Right cardiac atrium (tissue), 5 donors: Measurements from ENCODE around the gene SF3A1. TPM values are rescaled to one million over a fixed set of nuclear protein-coding genes. Genes with fewer than 3 reads are reported as not detected.

Experiments used
- ATAC-seq, 2 donors: fragments of 200-7000 bp; cut with Tn5 transposase; one replicate each; pipeline versions ENCODE4 v1.8.0 to v1.9.1; 2020; ENCODE audit warnings: moderate library complexity in 2 of 2, mild to moderate bottlenecking in 1 of 2
- DNase-seq, 3 donors: peaks; one replicate each; pipeline ENCODE4 v3.0.0-alpha.2; 2020
- H3K27ac ChIP-seq: one replicate; pipeline ENCODE4 v1.5.1; 2013; ENCODE audit warnings: mild to moderate bottlenecking, low read length, control low read depth, moderate library complexity
- H3K27me3 ChIP-seq: one replicate; pipeline ENCODE4 v1.6.1; 2013; ENCODE audit not compliant: control insufficient read depth, insufficient read depth
- H3K4me1 ChIP-seq: one replicate; pipeline ENCODE4 v1.6.1; 2013; ENCODE audit warnings: low read length; ENCODE audit not compliant: control insufficient read depth, insufficient read depth
- H3K4me3 ChIP-seq: one replicate; pipeline ENCODE4 v1.5.1; 2013; ENCODE audit warnings: low read length, control low read depth
- H3K9me3 ChIP-seq: one replicate; pipeline ENCODE4 v1.6.1; 2013; ENCODE audit warnings: low read length; ENCODE audit not compliant: control insufficient read depth
- WGBS: extraction: QIAGEN DNeasy Blood & Tissue Kit; methylation state at CpG from one replicate; pipeline ENCODE4 v1.1.7; 2013; 5-methylcytosine and 5-hydroxymethylcytosine counted together
- intact Hi-C, 4 donors: fragments of 100-400 bp; cut with DNase I; formaldehyde crosslinking; loops; one replicate each; pipeline versions ENCODE4 v1.11.0 to v1.14.0; 2022 to 2023
- polyA plus RNA-seq: library from polyadenylated mRNA; stranded (reverse); fragments of 200-250 nt; gene quantifications from one replicate; pipeline ENCODE4 v1.2.3, GENCODE V29; 2013
- total RNA-seq, 4 donors: library from RNA; stranded (reverse); fragmentation: NEBNext Ultra II Directional; extraction: Animal tissue kit (Norgen Biotek cat#: 25700); gene quantifications; one replicate each; pipeline ENCODE4 v1.2.1, GENCODE V29; 2021
- donor health status: healthy with polysubstance abuse.
- donor health status: DM: no; HTN: yes; CAD: no.
- donor health status: DM: no; HTN: no; CAD: no.
- donor health status: DM: no; HTN: yes; CAD: no; lungs with severe emphysema.
- donor health status: DM: yes; HTN: yes; CAD: no.

Gene SF3A1
- total and polyA plus RNA-seq, 5 donors = 16.2 to 110 (median 107) TPM

DNA sequence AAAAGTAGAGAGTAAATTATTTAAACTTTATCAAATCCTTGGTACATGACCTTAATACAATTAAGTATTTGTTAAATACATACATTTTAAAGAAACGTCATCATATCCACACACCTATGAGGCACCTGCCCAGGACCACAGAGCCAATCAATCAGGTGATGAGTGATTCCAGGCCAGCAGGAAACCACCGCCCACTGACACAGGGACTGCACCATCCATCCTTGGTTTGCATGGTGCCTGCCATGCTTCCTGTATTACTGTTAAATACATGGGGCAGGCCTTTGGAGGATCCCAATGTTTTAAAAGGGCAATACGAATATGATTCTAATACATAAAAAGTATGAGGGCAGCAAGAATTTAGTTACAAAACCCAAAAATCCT is 23.0 kb downstream of the SF3A1 start:
- Histone ChIP-seq H3K9me3 (no peaks in the 10 kb centered on the region), H3K27ac (no peak overlapping the region), H3K4me1 (peaks cover 4% of the 10 kb centered on the region), H3K4me3 (no peak overlapping the region), H3K27me3 (no peaks in the 10 kb centered on the region)
- intact Hi-C loops = loop anchor here in 1 of 4 donors (5.0 kb wide), 1 partner anchor 41 kb away; no protein-coding TSS in a partner anchor
- WGBS = 88% methylated on average over 3 of the region's 3 CpGs
- DNase-seq (no peak), ATAC-seq (no peak)

- peaks cover 4% of the 10 kb centered on the region for H3K4me1 ChIP-seq
- 81% methylated on average over 2 of the region's 2 CpGs for WGBS
- ATAC-seq = no peak
- H3K4me3 ChIP-seq = no peak overlapping the region
- H3K27ac ChIP-seq = no peak overlapping the region
- no peaks in the 10 kb centered on the region for H3K27me3 ChIP-seq
- no peak for DNase-seq
- no peaks in the 10 kb centered on the region for H3K9me3 ChIP-seq
- intact Hi-C loops = loop anchor here in 1 of 4 donors (5.0 kb wide), 1 partner anchor 41 kb away; no protein-coding TSS in a partner anchor
Measured at GRCh38 chr22:30332994-30333706, 23.5 kb downstream of the SF3A1 start.

- Histone ChIP-seq H3K9me3 (no peaks in the 10 kb centered on the region), H3K27me3 (no peaks in the 10 kb centered on the region), H3K4me3 (no peak overlapping the region), H3K27ac (no peak overlapping the region), H3K4me1 (peaks cover 4% of the 10 kb centered on the region)
- 76% methylated on average over 5 of the region's 5 CpGs for WGBS
- DNase-seq (no peak), ATAC-seq (no peak)
- intact Hi-C loops = loop anchor here in 1 of 4 donors (5.0 kb wide), 1 partner anchor 40 kb away; no protein-coding TSS in a partner anchor
Measured at GRCh38 chr22:30332551-30332950, 24.1 kb downstream of the SF3A1 start.

DNA sequence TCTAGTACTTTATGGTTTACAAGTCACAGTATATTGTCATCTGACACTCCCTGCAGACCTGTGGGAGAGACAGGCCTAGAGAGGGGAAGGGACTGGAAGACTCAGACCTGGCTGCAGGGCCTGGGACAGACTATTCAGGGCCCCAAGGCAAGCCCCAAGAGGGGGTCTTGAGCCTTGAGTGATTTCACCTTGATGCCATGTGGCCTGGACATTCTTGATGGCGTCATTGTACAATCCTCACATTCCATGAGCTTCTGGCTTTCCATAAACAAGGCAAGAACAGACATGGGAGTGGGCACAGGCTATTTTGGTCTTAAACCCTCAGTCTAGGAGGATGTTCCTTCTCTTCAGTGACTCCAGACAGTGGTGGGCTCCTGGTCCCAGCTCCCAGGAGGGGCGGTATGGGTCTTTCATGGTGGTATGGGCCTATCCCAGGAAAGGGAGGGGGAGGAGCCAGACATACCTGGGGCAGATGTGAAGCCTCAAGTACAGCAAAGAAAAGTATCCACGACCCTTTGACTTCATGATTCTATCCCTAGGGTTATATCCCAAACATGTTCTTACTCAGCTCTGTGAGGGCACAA is 28.1 kb downstream of the SF3A1 start:
- WGBS = 79% methylated on average over 3 of the region's 3 CpGs
- no peak overlapping the region for H3K4me3 ChIP-seq
- intact Hi-C loops = loop anchor here in 1 of 4 donors (5.0 kb wide), 1 partner anchor 41 kb away; the partner anchor contains the start of gene CASTOR1

GRCh38 chr22:30327864-30328345 is 28.8 kb downstream of the SF3A1 start:
- ATAC-seq (no peak), DNase-seq (no peak)
- Histone ChIP-seq H3K4me1 (peaks cover 9% of the 10 kb centered on the region), H3K9me3 (no peaks in the 10 kb centered on the region), H3K4me3 (no peak overlapping the region), H3K27ac (no peak overlapping the region), H3K27me3 (no peaks in the 10 kb centered on the region)
- WGBS = 80% methylated on average over 5 of the region's 5 CpGs
- intact Hi-C loops = loop anchor here in 1 of 4 donors (5.0 kb wide), 1 partner anchor 41 kb away; the partner anchor contains the start of gene CASTOR1

More for the DNA sequence above, 28.1 kb downstream of the SF3A1 start:
- H3K27ac ChIP-seq = no peak overlapping the region
- ATAC-seq (no peak), DNase-seq (no peak)
- H3K4me1 ChIP-seq = peaks cover 9% of the 10 kb centered on the region
- no peaks in the 10 kb centered on the region for H3K27me3 ChIP-seq
- no peaks in the 10 kb centered on the region for H3K9me3 ChIP-seq

DNA sequence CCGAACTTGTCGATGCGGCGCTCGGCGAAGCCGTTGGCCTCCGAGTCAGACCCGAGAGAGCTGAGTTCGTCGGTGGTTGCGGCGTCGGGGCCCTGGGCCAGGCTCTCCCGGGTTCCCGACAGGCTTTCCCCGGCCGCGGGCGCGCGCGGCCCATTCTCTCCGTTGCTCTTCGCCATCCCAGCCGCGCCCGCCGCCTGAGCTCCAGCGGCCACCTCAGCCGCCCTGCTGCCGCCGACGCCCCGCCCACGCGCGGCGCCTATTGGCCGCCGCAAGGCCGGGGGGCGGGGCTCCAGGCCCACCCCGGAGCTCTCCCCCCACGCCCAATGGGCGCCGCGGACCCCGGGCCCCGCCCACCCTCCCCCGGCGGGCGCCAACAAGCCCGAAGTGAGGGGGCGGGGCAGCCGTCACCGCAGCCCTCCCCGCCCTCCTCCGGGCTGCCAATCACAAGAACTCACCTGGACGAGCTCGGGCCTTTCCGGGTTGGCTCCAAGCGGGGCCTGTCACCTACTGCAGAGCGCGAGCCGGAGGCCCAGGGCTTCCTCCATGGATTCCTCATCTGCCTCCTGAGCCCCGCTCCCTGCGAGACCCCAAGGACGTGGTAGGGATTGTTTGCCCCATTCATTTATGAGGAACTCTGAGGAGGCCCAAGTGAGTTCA is 29.9 kb downstream of the SF3A1 start, which contains the start of gene TBC1D10A:
TBC1D10A (minus strand) TSS at position 236 of the 657 bp plus-strand sequence; CDS start at position 176, 60 bp downstream.
- no peaks in the 10 kb centered on the region for H3K27me3 ChIP-seq
- ATAC-seq = peak; percentile 95 to 96
- H3K4me1 ChIP-seq = peaks cover 9% of the 10 kb centered on the region
- DNase-seq = peak; percentile 90 to 97 (median 96)
- intact Hi-C loops = loop anchor here in 1 of 4 donors (5.0 kb wide), 1 partner anchor 40 kb away; the partner anchor contains the start of gene CASTOR1
- 1% methylated on average over 69 of the region's 69 CpGs for WGBS
- H3K27ac ChIP-seq = peak within 1 kb of the TSS; percentile 78
- H3K4me3 ChIP-seq = peak within 1 kb of the TSS; percentile 85
- no peaks in the 10 kb centered on the region for H3K9me3 ChIP-seq

GRCh38 chr22:30326255-30326705 is 30.4 kb downstream of the SF3A1 start:
- intact Hi-C loops = loop anchor here in 1 of 4 donors (5.0 kb wide), 1 partner anchor 39 kb away; the partner anchor contains the start of gene CASTOR1
- Histone ChIP-seq H3K4me3 (peak overlapping the region; percentile 85), H3K4me1 (peaks cover 11% of the 10 kb centered on the region), H3K9me3 (no peaks in the 10 kb centered on the region), H3K27me3 (no peaks in the 10 kb centered on the region), H3K27ac (peak overlapping the region; percentile 78)
- WGBS = under 1% methylated on average over 34 of the region's 34 CpGs
- DNase-seq = peak; percentile 45 to 76 (median 74)
- peak; percentile 56 to 67 for ATAC-seq

- 44% methylated on average over 14 of the region's 14 CpGs for WGBS
- Histone ChIP-seq H3K4me3 (peak overlapping the region; percentile 85), H3K4me1 (peaks cover 11% of the 10 kb centered on the region), H3K9me3 (no peaks in the 10 kb centered on the region), H3K27ac (peak overlapping the region; percentile 29), H3K27me3 (no peaks in the 10 kb centered on the region)
- DNase-seq = no peak
- no peak for ATAC-seq
- intact Hi-C loops = loop anchor here in 1 of 4 donors (5.0 kb wide), 1 partner anchor 38 kb away; the partner anchor contains the start of gene CASTOR1
Measured at GRCh38 chr22:30325724-30326254, 30.9 kb downstream of the SF3A1 start.

DNA sequence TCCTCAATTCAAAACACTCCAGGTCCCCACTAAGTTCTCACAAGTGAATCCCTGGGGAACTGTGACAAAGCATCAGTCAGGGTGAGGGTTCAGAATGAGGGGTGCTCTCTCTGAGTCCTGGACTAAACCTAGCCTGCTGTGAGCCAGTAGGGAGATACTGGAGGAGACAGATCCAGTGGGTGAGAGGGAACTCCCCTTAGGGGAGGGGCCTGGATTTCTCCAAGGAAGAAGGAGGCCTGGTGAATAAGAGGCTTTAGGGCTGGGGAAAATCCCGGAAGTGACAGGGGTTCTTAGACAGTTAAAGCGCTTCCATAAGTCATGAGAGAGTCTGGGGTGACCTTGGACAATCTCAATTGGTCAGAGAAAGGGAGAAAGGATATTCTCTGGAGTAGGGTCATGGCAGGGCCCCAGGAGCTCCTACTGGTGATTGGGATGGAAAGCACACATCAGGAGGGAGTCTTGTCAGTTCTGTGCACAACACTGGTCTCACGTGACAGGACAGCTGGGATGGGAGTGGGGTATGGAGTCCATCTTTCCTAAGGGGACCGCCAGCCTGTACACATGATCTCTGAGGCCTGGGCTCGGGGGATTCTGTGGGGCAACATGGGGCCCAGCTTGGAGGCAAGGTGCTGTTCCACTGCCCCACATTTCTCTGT is 31.5 kb downstream of the SF3A1 start:
- Histone ChIP-seq H3K9me3 (no peaks in the 10 kb centered on the region), H3K27ac (peak overlapping the region; percentile 29), H3K27me3 (no peaks in the 10 kb centered on the region), H3K4me1 (peaks cover 11% of the 10 kb centered on the region), H3K4me3 (peak overlapping the region; percentile 85)
- DNase-seq (peak in 2 of 3 donors; percentile 63 to 64), ATAC-seq (peak; percentile 48 to 49)
- intact Hi-C loops = loop anchor here in 1 of 4 donors (5.0 kb wide), 1 partner anchor 38 kb away; the partner anchor contains the start of gene CASTOR1
- WGBS = 56% methylated on average over 5 of the region's 5 CpGs
